ENCODE data around the gene KCNA10. TPM values are rescaled to one million over a fixed set of nuclear protein-coding genes. Genes with fewer than 3 reads are reported as not detected.

The KCNA10 gene
- polyA plus RNA-seq, 1 donor (not counting 4 experiments of a cell fraction or from before 2014, with no cell fraction given), result not detected

GRCh38 chr1:110485725-110486124, 33.2 kb downstream of the KCNA10 start:
- no peaks in the 10 kb centered on the region for H3K36me3 ChIP-seq (ENCODE audit: control insufficient read depth in 2 of 2, extremely low read depth in 1 of 2, insufficient read depth in 2 of 2, low read length in 2 of 2)

DNA sequence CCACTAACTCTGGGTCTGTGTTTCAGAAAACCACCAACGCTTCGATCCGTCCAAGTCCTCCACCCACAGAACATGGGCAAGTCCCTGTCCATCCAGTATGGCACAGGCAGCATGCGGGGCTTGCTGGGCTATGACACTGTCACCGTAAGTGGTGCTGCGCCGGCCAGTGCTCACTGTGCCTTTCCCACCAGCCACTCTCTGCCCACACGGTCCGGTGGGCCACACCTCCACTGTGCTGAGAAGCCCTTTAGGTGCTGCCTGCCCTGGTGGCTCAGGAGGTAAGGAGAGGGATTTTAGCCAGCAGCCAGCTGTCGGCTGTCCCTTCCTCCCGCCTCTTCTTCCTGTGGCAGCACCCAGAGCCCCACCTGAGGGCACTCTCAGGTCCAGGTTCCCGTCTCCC, 34.2 kb downstream of the KCNA10 start:
- FAIRE-seq (no peak), DNase-seq (ENCODE audit: low read depth, low spot score) (no peak)
- dilution Hi-C loops (cut with MboI; ENCODE audit: extremely low pct_ligation_motif_present, low sequenced_read_pairs), result no loop called here
- Histone ChIP-seq H3K36me3 (ENCODE audit: control insufficient read depth in 2 of 2, extremely low read depth in 1 of 2, insufficient read depth in 2 of 2, low read length in 2 of 2) (no peaks in the 10 kb centered on the region), H3K9me1 (ENCODE audit: control insufficient read depth, extremely low read depth, insufficient read depth, low read length) (no peaks in the 10 kb centered on the region), H3K27me3 (ENCODE audit: control insufficient read depth, extremely low read depth, insufficient read depth, low read length) (peaks cover 5% of the 10 kb centered on the region), H3K27ac (ENCODE audit: control insufficient read depth, insufficient read depth, low read length) (no peak overlapping the region), H3K79me2 (ENCODE audit: control insufficient read depth, insufficient read depth, low read length) (no peaks in the 10 kb centered on the region), H3K9me3 (ENCODE audit: control insufficient read depth, low read depth, low read length) (no peaks in the 10 kb centered on the region), H3K4me3 (ENCODE audit: control insufficient read depth in 2 of 3, extremely low read depth in 1 of 3, insufficient read depth in 2 of 3, low read depth in 1 of 3, low read length in 3 of 3) (no peak overlapping the region), H3K4me1 (ENCODE audit: control insufficient read depth, extremely low read depth, insufficient read depth, low read length) (peaks cover 12% of the 10 kb centered on the region), H3K9ac (ENCODE audit: control insufficient read depth, extremely low read depth, insufficient read depth, low read length) (no peak overlapping the region), H3K4me2 (ENCODE audit: control insufficient read depth, extremely low read depth, insufficient read depth, low read depth, low read length) (no peak overlapping the region), H4K20me1 (ENCODE audit: control insufficient read depth, extremely low read depth, insufficient read depth, low read length) (no peaks in the 10 kb centered on the region), H2AFZ (ENCODE audit: control insufficient read depth, low read length) (no peak overlapping the region)
- TF ChIP-seq, protein P1, sequence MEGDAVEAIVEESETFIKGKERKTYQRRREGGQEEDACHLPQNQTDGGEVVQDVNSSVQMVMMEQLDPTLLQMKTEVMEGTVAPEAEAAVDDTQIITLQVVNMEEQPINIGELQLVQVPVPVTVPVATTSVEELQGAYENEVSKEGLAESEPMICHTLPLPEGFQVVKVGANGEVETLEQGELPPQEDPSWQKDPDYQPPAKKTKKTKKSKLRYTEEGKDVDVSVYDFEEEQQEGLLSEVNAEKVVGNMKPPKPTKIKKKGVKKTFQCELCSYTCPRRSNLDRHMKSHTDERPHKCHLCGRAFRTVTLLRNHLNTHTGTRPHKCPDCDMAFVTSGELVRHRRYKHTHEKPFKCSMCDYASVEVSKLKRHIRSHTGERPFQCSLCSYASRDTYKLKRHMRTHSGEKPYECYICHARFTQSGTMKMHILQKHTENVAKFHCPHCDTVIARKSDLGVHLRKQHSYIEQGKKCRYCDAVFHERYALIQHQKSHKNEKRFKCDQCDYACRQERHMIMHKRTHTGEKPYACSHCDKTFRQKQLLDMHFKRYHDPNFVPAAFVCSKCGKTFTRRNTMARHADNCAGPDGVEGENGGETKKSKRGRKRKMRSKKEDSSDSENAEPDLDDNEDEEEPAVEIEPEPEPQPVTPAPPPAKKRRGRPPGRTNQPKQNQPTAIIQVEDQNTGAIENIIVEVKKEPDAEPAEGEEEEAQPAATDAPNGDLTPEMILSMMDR (optimal IDR thresholded peaks at IDR 0.05 in 1 of 3, IDR thresholded peaks at IDR 0.05 in 1 of 3, conservative IDR thresholded peaks at IDR 0.05 in 1 of 3; ENCODE audit: extremely low read depth in 1 of 3, insufficient read depth in 2 of 3, low read length in 3 of 3), result no peak
- TF ChIP-seq EZH2 (IDR thresholded peaks at IDR 0.05; ENCODE audit: low read length), result no peak

More at GRCh38 chr1:110485725-110486124, 33.2 kb downstream of the KCNA10 start:
- H3K27ac ChIP-seq (ENCODE audit: control insufficient read depth, insufficient read depth, low read length), result no peak overlapping the region
- H3K9me1 ChIP-seq (ENCODE audit: control insufficient read depth, extremely low read depth, insufficient read depth, low read length), result no peaks in the 10 kb centered on the region
- FAIRE-seq (no peak), DNase-seq (ENCODE audit: low read depth, low spot score) (no peak)
- peaks cover 5% of the 10 kb centered on the region for H3K27me3 ChIP-seq (ENCODE audit: control insufficient read depth, extremely low read depth, insufficient read depth, low read length)
- no peak overlapping the region for H2AFZ ChIP-seq (ENCODE audit: control insufficient read depth, low read length)
- no peaks in the 10 kb centered on the region for H3K79me2 ChIP-seq (ENCODE audit: control insufficient read depth, insufficient read depth, low read length)
- TF ChIP-seq, protein P1 (optimal IDR thresholded peaks at IDR 0.05 in 1 of 3, IDR thresholded peaks at IDR 0.05 in 1 of 3, conservative IDR thresholded peaks at IDR 0.05 in 1 of 3; ENCODE audit: extremely low read depth in 1 of 3, insufficient read depth in 2 of 3, low read length in 3 of 3), result no peak
- no peak for TF ChIP-seq EZH2 (IDR thresholded peaks at IDR 0.05; ENCODE audit: low read length)
- no peaks in the 10 kb centered on the region for H3K9me3 ChIP-seq (ENCODE audit: control insufficient read depth, low read depth, low read length)
- H3K9ac ChIP-seq (ENCODE audit: control insufficient read depth, extremely low read depth, insufficient read depth, low read length), result no peak overlapping the region
- H3K4me3 ChIP-seq (ENCODE audit: control insufficient read depth in 2 of 3, extremely low read depth in 1 of 3, insufficient read depth in 2 of 3, low read depth in 1 of 3, low read length in 3 of 3), result no peak overlapping the region
- H4K20me1 ChIP-seq (ENCODE audit: control insufficient read depth, extremely low read depth, insufficient read depth, low read length), result no peaks in the 10 kb centered on the region
- H3K4me1 ChIP-seq (ENCODE audit: control insufficient read depth, extremely low read depth, insufficient read depth, low read length), result peaks cover 12% of the 10 kb centered on the region
- dilution Hi-C loops (cut with MboI; ENCODE audit: extremely low pct_ligation_motif_present, low sequenced_read_pairs), result no loop called here
- H3K4me2 ChIP-seq (ENCODE audit: control insufficient read depth, extremely low read depth, insufficient read depth, low read depth, low read length), result no peak overlapping the region

Data from keratinocyte (primary cell).